Limb (tissue), 2 donors: ENCODE results near the gene NCOA4.
A peak's percentile ranks its signal among the peaks of the same experiment; 100 is the strongest.
"Not testable (repeated sequence)": the region's sequence is repeated elsewhere in the genome, so short reads cannot be mapped to it uniquely, and the experiment has no call there.

ENCODE experiments used
- DNase-seq, 2 donors: peaks; one replicate each; pipeline ENCODE4 v3.0.0-alpha.2; 2016; ENCODE audit errors: extremely low spot score in 2 of 2

NCOA4 gene

DNA sequence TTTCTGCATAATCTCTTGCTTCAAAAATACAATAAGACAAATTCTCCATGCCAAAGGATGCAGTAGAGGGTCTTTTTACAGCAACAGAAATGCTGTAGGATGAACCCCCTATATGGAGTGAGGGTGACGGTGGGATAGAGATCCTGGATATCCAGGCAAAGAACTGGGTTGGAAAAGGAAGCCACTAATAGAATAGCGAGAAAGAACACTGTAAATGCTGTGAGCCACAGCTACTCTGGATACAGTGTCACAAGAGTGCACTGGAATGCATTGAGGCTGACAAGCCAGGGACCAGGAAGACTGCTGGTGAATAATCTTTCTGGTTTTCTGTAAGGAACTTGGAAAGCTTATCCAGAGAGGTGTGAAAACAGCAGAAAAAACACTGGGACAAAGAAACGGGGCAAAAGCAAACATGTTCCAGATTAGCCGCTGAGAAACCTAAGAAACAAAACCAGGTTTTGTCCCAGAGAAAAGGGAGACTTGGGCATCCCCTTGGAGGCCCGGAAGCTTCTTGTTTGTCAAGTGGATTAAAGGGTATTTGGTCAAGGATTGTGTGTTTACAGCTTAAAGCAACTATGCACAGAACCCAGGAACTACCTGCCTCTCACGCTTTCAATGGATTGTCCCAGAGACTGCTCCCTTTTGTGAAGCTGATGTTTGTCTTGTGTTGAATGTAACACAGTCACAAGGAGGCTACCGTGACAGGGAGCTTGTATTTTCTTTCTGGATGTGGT lies 21.8 kb upstream of the NCOA4 start:
- no peak for DNase-seq

- DNase-seq: peak in 1 of 2 donors; percentile 36
These were observed 20.7 kb upstream of the NCOA4 start for GRCh38 chr10:46050941-46051623.

DNA sequence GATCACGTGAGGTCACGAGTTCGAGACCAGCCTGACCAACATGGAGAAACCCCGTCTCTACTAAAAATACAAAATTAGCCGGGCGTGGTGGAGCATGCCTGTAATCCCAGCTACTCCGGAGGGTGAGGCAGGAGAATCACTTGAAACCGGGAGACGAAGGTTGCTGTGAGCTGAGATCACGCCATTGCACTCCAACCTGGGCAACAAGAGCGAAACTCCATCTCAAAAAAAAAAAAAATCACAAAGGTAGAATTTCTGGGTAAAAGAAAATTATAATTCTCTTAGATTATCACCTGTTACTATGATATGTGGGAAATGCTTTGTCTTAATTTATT lies 19.0 kb upstream of the NCOA4 start:
- not testable (repeated sequence) for DNase-seq

- DNase-seq: no peak
These were observed 17.7 kb upstream of the NCOA4 start for GRCh38 chr10:46048152-46048551.

DNA sequence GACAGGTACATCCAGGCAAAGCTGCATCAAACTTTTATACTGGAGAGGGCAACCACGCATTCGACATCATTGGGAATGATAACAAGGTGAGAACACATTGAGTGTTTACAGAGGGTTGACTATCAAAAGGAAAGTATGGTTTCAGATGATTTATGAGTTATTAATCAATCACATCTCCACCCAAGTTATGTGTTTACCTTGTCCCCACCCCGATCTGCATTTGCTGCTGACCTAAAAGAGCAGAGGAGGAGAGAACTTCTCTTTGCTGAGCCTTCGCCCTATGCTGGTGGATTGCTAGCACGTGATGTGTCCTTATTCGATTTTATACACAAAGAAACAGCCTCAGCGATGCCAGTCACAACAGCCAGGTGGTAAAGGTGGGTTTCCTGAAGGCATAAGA lies 15.8 kb upstream of the NCOA4 start, which contains the start of gene MSMB:
Gene MSMB, minus strand, starts transcription at position 9 of the 400 bp plus-strand sequence. CDS start 32 bp downstream, outside the sequence.
- DNase-seq: no peak

DNA sequence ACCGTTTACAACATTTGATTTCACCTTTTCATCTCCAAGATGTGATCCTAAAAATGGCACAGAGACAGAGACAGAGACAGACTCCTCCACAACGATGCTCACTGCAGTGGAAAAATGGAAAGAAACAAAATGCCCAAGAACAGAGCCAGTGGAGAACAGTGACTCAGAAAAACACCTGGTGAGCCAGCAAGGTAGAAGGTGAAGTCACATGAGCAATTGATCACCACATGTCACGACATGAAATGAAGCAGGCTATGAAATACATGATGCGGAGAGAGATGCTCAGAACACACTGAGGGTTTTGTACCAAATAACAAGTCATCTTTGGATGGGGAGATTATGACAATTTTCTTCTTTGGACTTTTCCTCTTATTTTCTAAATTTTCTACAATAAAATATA lies 12.1 kb upstream of the NCOA4 start:
- no peak for DNase-seq

GRCh38 chr10:46040004-46040403 lies 9.6 kb upstream of the NCOA4 start:
- DNase-seq: no peak

- DNase-seq: no peak
These were observed 6.8 kb upstream of the NCOA4 start for GRCh38 chr10:46037107-46037825.

GRCh38 chr10:46035923-46036849 lies 5.8 kb upstream of the NCOA4 start:
- DNase-seq: no peak

DNA sequence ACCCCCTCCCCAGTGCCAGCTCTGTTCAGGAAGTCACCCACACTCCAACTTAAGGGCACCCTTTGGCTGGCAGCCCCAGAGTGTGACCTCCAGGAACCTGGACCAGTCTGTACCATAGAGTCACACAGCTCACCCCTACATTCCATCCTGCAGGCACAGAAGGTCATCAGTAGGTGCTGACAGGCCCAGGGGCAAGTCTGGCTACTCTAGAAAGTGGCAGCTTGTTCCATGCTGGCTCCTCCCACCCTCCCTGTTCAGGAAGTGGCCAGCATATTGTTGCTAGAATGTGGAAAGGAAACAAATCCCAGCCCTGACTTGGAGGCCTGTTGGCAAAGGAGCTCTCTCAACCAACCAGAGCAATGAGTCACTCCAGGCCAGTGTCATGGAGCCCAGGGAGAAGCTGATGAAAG lies 3.2 kb upstream of the NCOA4 start:
- no peak for DNase-seq

- no peak for DNase-seq
These were observed 1.5 kb upstream of the NCOA4 start for GRCh38 chr10:46031648-46032532.

DNA sequence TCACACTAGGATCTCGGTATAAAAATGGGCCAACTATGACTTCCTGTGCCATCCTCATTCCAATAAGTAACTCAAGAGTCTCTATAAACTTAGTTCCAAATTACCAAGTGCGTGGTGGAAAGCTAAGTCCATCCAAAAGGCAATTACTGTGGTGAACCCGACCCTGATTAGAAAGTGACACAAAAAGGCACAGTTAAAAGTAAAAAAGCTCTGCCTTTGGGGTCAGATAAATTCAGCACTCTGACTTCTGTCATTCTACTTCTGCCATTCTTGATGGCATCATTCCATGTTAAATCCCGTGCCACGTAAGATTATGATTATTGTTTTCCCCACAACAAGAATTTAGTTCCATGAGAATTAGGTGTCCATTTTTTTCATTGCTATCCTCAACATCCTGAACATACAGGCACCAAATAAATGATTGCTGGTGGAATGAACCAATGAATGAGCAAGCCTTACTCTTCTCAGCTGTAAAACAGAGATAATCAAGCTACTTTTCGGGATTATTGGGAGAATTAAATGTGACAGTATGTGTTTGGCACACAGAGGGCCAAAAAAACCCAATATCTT lies 877 bp downstream of the NCOA4 start:
- no peak for DNase-seq

DNA sequence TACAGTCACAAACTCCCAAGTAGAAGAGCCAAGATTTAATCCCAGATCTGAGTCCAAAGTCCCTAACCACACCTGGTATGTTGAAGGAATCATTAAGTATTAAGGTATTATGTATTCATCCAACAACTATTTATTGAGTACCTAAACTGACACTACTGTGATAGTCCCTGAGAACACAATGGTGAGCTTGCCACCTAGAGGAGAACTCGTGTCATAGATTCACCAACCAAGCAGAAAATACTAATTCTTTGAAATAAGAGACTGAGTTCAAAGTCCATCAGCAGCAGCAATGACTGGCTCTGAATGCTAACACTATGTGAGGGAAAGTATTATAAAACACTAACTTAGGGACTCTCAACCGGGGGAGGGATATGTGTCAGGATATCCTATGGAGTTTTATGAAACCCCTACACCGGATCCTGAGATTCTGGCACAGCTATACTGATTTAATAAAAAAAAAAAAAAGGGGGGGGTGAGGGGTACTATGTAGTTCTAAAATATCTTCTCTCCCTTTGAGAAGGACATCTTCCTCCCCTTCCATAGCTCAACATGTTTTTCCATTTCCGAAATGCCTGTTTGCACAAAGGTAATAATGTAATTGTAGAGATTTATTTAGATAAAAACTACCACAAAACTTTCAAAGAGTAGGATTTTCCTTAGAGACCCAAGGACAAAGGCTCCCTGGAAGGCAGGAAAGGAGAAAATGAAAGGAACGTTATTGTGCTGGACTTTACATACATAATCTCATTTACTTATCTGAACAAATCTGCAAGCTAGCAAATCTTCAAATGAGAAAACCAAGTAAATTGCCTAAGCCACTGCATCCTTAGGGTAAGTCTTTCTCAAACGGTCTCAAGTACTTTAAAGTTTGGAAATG lies 1.6 kb downstream of the NCOA4 start:
- DNase-seq: peak in 1 of 2 donors; percentile 27

GRCh38 chr10:46026106-46026505 lies 4.3 kb downstream of the NCOA4 start:
- no peak for DNase-seq

DNA sequence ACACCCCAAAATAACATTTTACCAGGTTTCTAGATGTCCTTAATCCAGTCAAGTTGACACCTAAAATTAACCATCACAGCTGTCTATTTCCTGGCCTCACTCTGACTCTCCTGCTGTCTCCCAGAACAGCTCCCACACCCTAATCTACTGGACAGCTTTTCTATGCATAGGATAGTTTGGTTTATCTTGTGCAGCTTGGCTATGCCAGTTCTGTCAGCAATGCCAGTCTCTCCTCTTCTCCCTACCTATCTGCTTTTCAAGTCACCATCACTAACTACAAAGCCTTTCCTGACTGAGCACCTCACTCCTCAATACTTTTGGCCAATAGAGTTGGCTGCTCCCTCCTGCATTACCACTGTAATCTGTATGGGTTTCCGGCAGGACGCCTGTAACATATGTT lies 5.0 kb downstream of the NCOA4 start:
- no peak for DNase-seq

DNA sequence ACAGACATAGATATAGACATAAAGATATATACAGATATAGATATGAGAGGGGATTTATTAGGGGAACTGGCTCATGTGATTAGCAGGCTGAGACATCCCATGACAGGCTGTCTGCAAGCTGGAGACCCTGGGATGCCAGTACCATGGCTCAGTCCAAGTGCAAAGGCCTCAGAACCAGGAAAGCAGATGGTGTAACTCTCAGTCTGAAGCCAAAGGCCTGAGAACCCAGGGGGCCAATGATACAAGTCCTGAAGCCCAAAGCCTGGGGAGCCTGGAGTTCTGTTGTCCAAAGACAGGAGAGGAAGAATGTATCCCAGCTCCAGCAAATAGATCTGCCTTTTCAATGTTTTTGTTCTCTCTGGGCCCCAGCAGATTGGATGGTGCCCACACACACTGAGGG lies 5.5 kb downstream of the NCOA4 start:
- no peak for DNase-seq

DNA sequence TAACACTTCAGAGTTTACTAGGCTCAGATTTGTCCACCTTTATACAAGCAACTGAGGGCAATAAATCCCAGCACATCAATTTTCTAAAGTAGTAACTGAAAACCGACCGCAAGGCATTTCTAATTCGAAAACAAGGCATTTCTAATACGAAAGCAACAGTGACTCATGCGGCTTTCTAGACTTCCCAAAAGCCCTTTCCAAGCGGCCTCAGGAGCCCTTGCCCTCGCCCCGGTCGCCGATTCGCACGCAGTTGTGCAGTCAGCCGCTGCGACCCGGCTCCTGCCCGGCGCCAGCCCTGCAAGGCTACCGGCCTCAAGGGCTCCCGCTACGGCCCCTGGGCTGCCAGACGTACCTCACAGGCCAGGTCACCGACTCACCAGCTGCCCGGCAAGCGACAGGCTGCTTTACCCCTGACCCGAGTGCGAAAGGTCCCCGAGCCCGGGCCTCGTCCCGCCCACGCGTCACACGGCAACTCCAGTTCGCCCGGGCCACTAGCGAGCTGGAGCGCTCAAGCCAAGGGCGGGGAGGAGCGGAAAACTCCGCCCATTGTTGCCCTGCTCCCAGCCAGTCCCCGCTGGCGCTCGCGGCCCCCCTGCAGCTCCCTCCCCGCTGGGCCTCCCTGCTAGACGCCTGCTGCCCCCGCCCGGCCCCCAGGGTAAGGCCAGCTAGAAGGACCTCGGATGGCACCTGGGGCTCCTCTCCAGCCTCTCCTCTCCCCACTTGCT lies 7.3 kb downstream of the NCOA4 start:
- peak; percentile 74 to 85 for DNase-seq

DNA sequence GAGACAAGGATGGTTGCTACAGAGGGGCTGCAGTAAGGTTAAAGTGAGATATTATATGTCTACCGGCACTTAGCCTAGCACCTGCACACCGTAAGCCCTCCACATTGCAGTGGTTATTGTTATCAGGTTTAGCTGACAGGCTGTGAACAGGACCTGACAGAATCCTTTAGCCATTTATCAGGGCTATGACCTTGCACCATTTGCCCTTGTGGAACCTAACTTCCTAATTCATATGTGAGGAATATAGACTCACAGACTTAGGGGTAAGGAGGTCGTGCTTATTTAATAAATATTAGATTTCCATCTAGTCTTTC lies 10.1 kb downstream of the NCOA4 start:
- DNase-seq: no peak
